Bronchial epithelial cell (primary cell): ENCODE results near the gene MORN5. TPM values are rescaled to one million over a fixed set of nuclear protein-coding genes. Genes with fewer than 3 reads are reported as not detected.

Source experiments
- DNase-seq: peaks from one replicate; pipeline ENCODE4 v3.0.0-alpha.2; 2010; ENCODE audit warnings: low read depth
- FAIRE-seq: peaks from 2 replicates; lab custom pipeline; 2011; peaks lifted over from hg19 to GRCh38; lab: Jason Lieb, UNC
- H3K27me3 ChIP-seq: 2 replicates; pipeline ENCODE4 v1.5.1; 2011; ENCODE audit warnings: low read length; ENCODE audit not compliant: control insufficient read depth, insufficient read depth
- H3K36me3 ChIP-seq: 2 replicates; pipeline ENCODE4 v1.5.1; 2011; ENCODE audit warnings: low read length; ENCODE audit not compliant: control insufficient read depth, insufficient read depth
- H3K4me3 ChIP-seq: 2 replicates; pipeline ENCODE4 v1.5.1; 2011; ENCODE audit warnings: mild to moderate bottlenecking, low read depth, low read length, control low read depth
- CTCF ChIP-seq: IDR thresholded peaks from 2 replicates; pipeline ENCODE4 v1.5.1; 2011; ENCODE audit warnings: mild to moderate bottlenecking, moderate library complexity, low read length, control low read depth, inconsistent platforms; ENCODE audit not compliant: insufficient read depth, severe bottlenecking
- total RNA-seq: library from RNA; depleted of rRNA; stranded (reverse); fragments of >200 nt; gene quantifications from 2 replicates; pipeline ENCODE4 v1.2.1, GENCODE V29; 2014

Gene MORN5
- total RNA-seq, 1 donor from 2014 or later: not detected

- no peak for TF ChIP-seq CTCF
- no peak for DNase-seq
- no peak for FAIRE-seq
- H3K27me3 ChIP-seq: peaks cover 52% of the 10 kb centered on the region
- H3K4me3 ChIP-seq: no peak overlapping the region
- H3K36me3 ChIP-seq: no peaks in the 10 kb centered on the region
Observed at GRCh38 chr9:122228191-122228567, 68.5 kb downstream of the MORN5 start.

- Histone ChIP-seq H3K27me3 (peaks cover 47% of the 10 kb centered on the region), H3K36me3 (no peaks in the 10 kb centered on the region), H3K4me3 (peak within 1 kb of the TSS; percentile 6)
- no peak for TF ChIP-seq CTCF
- DNase-seq (peak; percentile 29), FAIRE-seq (no peak)
Observed at GRCh38 chr9:122228568-122229484, 69.1 kb downstream of the MORN5 start, which contains the start of gene LHX6. LHX6 (minus strand) TSS chr9:122228957; CDS start chr9:122228740, 217 bp downstream.

GRCh38 chr9:122229485-122229837 is 69.8 kb downstream of the MORN5 start:
- DNase-seq: no peak
- Histone ChIP-seq H3K4me3 (no peak overlapping the region), H3K27me3 (peaks cover 42% of the 10 kb centered on the region), H3K36me3 (no peaks in the 10 kb centered on the region)
- no peak for FAIRE-seq
- no peak for TF ChIP-seq CTCF

GRCh38 chr9:122232796-122233306 is 73.1 kb downstream of the MORN5 start:
- Histone ChIP-seq H3K4me3 (no peak overlapping the region), H3K36me3 (no peaks in the 10 kb centered on the region), H3K27me3 (peaks cover 14% of the 10 kb centered on the region)
- DNase-seq (no peak), FAIRE-seq (no peak)
- no peak for TF ChIP-seq CTCF

- FAIRE-seq: no peak
- no peak overlapping the region for H3K4me3 ChIP-seq
- DNase-seq: no peak
- no peaks in the 10 kb centered on the region for H3K36me3 ChIP-seq
- peaks cover 8% of the 10 kb centered on the region for H3K27me3 ChIP-seq
- no peak for TF ChIP-seq CTCF
Observed at GRCh38 chr9:122234022-122234748, 74.5 kb downstream of the MORN5 start.
